Muscle of leg (tissue), 11 donors: Measurements from ENCODE around the gene ARID3B. TPM values are rescaled to one million over a fixed set of nuclear protein-coding genes. Genes with fewer than 3 reads are reported as not detected.

Experiments used
- DNase-seq: peaks from one replicate; pipeline ENCODE4 v3.0.0; 2013
- H3K27ac ChIP-seq: one replicate; pipeline ENCODE4 v1.5.1; 2013; ENCODE audit warnings: mild to moderate bottlenecking, low read length, control low read depth
- H3K27me3 ChIP-seq: one replicate; pipeline ENCODE4 v1.6.1; 2013; ENCODE audit warnings: low read length; ENCODE audit not compliant: control insufficient read depth, insufficient read depth
- H3K36me3 ChIP-seq: one replicate; pipeline ENCODE4 v1.6.1; 2013; ENCODE audit warnings: low read length; ENCODE audit not compliant: control insufficient read depth, insufficient read depth
- H3K4me1 ChIP-seq: one replicate; pipeline ENCODE4 v1.6.1; 2013; ENCODE audit warnings: low read length; ENCODE audit not compliant: control insufficient read depth, insufficient read depth
- H3K4me3 ChIP-seq: one replicate; pipeline ENCODE4 v1.5.1; 2013; ENCODE audit warnings: low read length, control low read depth
- H3K9me3 ChIP-seq: replicated peaks from 2 replicates; pipeline ENCODE4 v1.6.1; 2013; ENCODE audit warnings: low read depth, low read length; ENCODE audit not compliant: control insufficient read depth
- WGBS: methylation state at CpG from one replicate; pipeline ENCODE4 v1.1.5; 2013; ENCODE audit warnings: missing lambda C conversion rate; ENCODE audit not compliant: insufficient coverage; 5-methylcytosine and 5-hydroxymethylcytosine counted together
- polyA plus RNA-seq, 8 donors: library from polyadenylated mRNA; unstranded; fragments of 120-200 nt; gene quantifications; one replicate each; pipeline versions ENCODE4 v1.2.1 to v1.2.3, GENCODE V29; 2013; ENCODE audit warnings: inconsistent platforms in 1 of 8, low replicate concordance in 1 of 8; ENCODE audit not compliant: insufficient read length in 8 of 8, insufficient read depth in 1 of 8
- total RNA-seq: library from RNA; stranded (reverse); fragments of 120-200 nt; gene quantifications from one replicate; pipeline ENCODE4 v1.2.4, GENCODE V29; 2013

The ARID3B gene
- total and polyA plus RNA-seq, 9 donors, result 2.5 to 6.3 (median 4.6) TPM

- H3K9me3 ChIP-seq, result no peaks in the 10 kb centered on the region
- H3K36me3 ChIP-seq, result peaks cover 2% of the 10 kb centered on the region
- DNase-seq, result no peak
- no CpG with 5 or more reads among the region's 1 CpG for WGBS
- H3K27me3 ChIP-seq, result no peaks in the 10 kb centered on the region
- no peak overlapping the region for H3K4me3 ChIP-seq
- peaks cover 5% of the 10 kb centered on the region for H3K4me1 ChIP-seq
- no peak overlapping the region for H3K27ac ChIP-seq
Observed at GRCh38 chr15:74564182-74564581, 23.2 kb downstream of the ARID3B start.

GRCh38 chr15:74565381-74566085 lies 24.5 kb downstream of the ARID3B start:
- peaks cover 2% of the 10 kb centered on the region for H3K36me3 ChIP-seq
- no peak for DNase-seq
- H3K9me3 ChIP-seq, result no peaks in the 10 kb centered on the region
- no CpG with 5 or more reads among the region's 2 CpGs for WGBS
- H3K27me3 ChIP-seq, result no peaks in the 10 kb centered on the region
- peaks cover 12% of the 10 kb centered on the region for H3K4me1 ChIP-seq
- H3K4me3 ChIP-seq, result no peak overlapping the region
- no peak overlapping the region for H3K27ac ChIP-seq

- Histone ChIP-seq H3K27ac (no peak overlapping the region), H3K36me3 (peaks cover 8% of the 10 kb centered on the region), H3K9me3 (no peaks in the 10 kb centered on the region), H3K27me3 (no peaks in the 10 kb centered on the region), H3K4me1 (peaks cover 17% of the 10 kb centered on the region), H3K4me3 (no peak overlapping the region)
- WGBS, result 50% methylated on average over 1 of the region's 1 CpG
- no peak for DNase-seq
Observed at GRCh38 chr15:74568594-74568993, 27.6 kb downstream of the ARID3B start.

GRCh38 chr15:74569731-74570070 lies 28.7 kb downstream of the ARID3B start:
- Histone ChIP-seq H3K27ac (no peak overlapping the region), H3K9me3 (no peaks in the 10 kb centered on the region), H3K4me1 (peaks cover 17% of the 10 kb centered on the region), H3K27me3 (no peaks in the 10 kb centered on the region), H3K4me3 (no peak overlapping the region), H3K36me3 (peaks cover 19% of the 10 kb centered on the region)
- 59% methylated on average over 3 of the region's 4 CpGs for WGBS
- no peak for DNase-seq

- H3K4me3 ChIP-seq, result no peak overlapping the region
- H3K9me3 ChIP-seq, result no peaks in the 10 kb centered on the region
- DNase-seq, result no peak
- H3K4me1 ChIP-seq, result peaks cover 16% of the 10 kb centered on the region
- WGBS, result no CpG with 5 or more reads among the region's 3 CpGs
- no peaks in the 10 kb centered on the region for H3K27me3 ChIP-seq
- H3K27ac ChIP-seq, result no peak overlapping the region
- H3K36me3 ChIP-seq, result peaks cover 25% of the 10 kb centered on the region
Observed at GRCh38 chr15:74571191-74571590, 30.2 kb downstream of the ARID3B start.

- peaks cover 28% of the 10 kb centered on the region for H3K36me3 ChIP-seq
- no peak overlapping the region for H3K4me3 ChIP-seq
- 100% methylated on average over 1 of the region's 4 CpGs for WGBS
Observed at GRCh38 chr15:74573987-74574386, 33.0 kb downstream of the ARID3B start.

GRCh38 chr15:74578496-74578994 lies 37.5 kb downstream of the ARID3B start:
- DNase-seq, result no peak
- H3K27me3 ChIP-seq, result no peaks in the 10 kb centered on the region
- no peak overlapping the region for H3K27ac ChIP-seq
- H3K4me3 ChIP-seq, result no peak overlapping the region
- no peaks in the 10 kb centered on the region for H3K9me3 ChIP-seq
- WGBS, result 94% methylated on average over 3 of the region's 3 CpGs
- peaks cover 4% of the 10 kb centered on the region for H3K4me1 ChIP-seq
- H3K36me3 ChIP-seq, result peaks cover 28% of the 10 kb centered on the region

More at GRCh38 chr15:74573987-74574386, 33.0 kb downstream of the ARID3B start:
- Histone ChIP-seq H3K27ac (no peak overlapping the region), H3K4me1 (peaks cover 16% of the 10 kb centered on the region), H3K27me3 (no peaks in the 10 kb centered on the region), H3K9me3 (no peaks in the 10 kb centered on the region)
- DNase-seq, result no peak

GRCh38 chr15:74579001-74579400 lies 38.0 kb downstream of the ARID3B start:
- 56% methylated on average over 4 of the region's 9 CpGs for WGBS

GRCh38 chr15:74580538-74581350 lies 39.7 kb downstream of the ARID3B start:
- DNase-seq, result no peak
- Histone ChIP-seq H3K4me3 (no peak overlapping the region), H3K4me1 (peaks cover 11% of the 10 kb centered on the region), H3K27ac (no peak overlapping the region), H3K36me3 (peaks cover 20% of the 10 kb centered on the region), H3K27me3 (no peaks in the 10 kb centered on the region), H3K9me3 (no peaks in the 10 kb centered on the region)
- WGBS, result 93% methylated on average over 6 of the region's 7 CpGs

More at GRCh38 chr15:74579001-74579400, 38.0 kb downstream of the ARID3B start:
- Histone ChIP-seq H3K27me3 (no peaks in the 10 kb centered on the region), H3K36me3 (peaks cover 24% of the 10 kb centered on the region), H3K4me1 (peaks cover 4% of the 10 kb centered on the region), H3K27ac (no peak overlapping the region), H3K9me3 (no peaks in the 10 kb centered on the region), H3K4me3 (no peak overlapping the region)
- DNase-seq, result no peak

- no peaks in the 10 kb centered on the region for H3K27me3 ChIP-seq
- peaks cover 13% of the 10 kb centered on the region for H3K4me1 ChIP-seq
- WGBS, result 67% methylated on average over 1 of the region's 2 CpGs
- H3K36me3 ChIP-seq, result peaks cover 12% of the 10 kb centered on the region
- no peak overlapping the region for H3K4me3 ChIP-seq
- H3K9me3 ChIP-seq, result no peaks in the 10 kb centered on the region
- H3K27ac ChIP-seq, result no peak overlapping the region
- no peak for DNase-seq
Observed at GRCh38 chr15:74584204-74584603, 43.2 kb downstream of the ARID3B start.
